HepG2 (cell line): ENCODE data around the gene SHE. TPM values are rescaled to one million over a fixed set of nuclear protein-coding genes. Genes with fewer than 3 reads are reported as not detected.

Experiments used
- ATAC-seq: fragments of 200-7000 bp; cut with Tn5 transposase; 3 replicates; pipeline ENCODE4 v1.9.1; 2020; ENCODE audit warnings: mild to moderate bottlenecking, moderate library complexity
- BruUV-seq: library from RNA; stranded (reverse); fragments of 400-500 nt; replicated peaks from 2 replicates; lab custom pipeline; 2021; lab: Mats Ljungman, UMichigan
- CTCF ChIA-PET: fragments of 300-600 bp; formaldehyde crosslinking; extraction: SDS; loops from one replicate; lab custom pipeline; 2021; ENCODE audit warnings: low total read pairs, inconsistent platforms, low intra/inter-chr PET ratio; lab: Yijun Ruan, JAX
- POLR2A ChIA-PET: fragments of 350-600 bp; sonication (Branson Sonifier 250); formaldehyde crosslinking; loops from one replicate; lab custom pipeline; 2020; ENCODE audit warnings: antibody characterized with exemption, inconsistent platforms; lab: Yijun Ruan, JAX
- DNase-seq: peaks from one replicate; pipeline ENCODE4 v3.0.0-alpha.2; 2015; ENCODE audit warnings: low spot score
- FAIRE-seq: peaks from 3 replicates; lab custom pipeline; 2011; peaks lifted over from hg19 to GRCh38; lab: Jason Lieb, UNC
- H2AFZ ChIP-seq: one replicate; pipeline ENCODE4 v1.6.1; 2011; ENCODE audit warnings: low read length, inconsistent platforms
- H3K27ac ChIP-seq: fragments of 300-600 bp; 3 replicates; pipeline ENCODE4 v1.8.0; 2011; ENCODE audit warnings: mixed run types, mild to moderate bottlenecking, mixed read lengths, low read length, inconsistent platforms; ENCODE audit not compliant: insufficient read depth; ENCODE audit errors: extremely low read length
- H3K27me3 ChIP-seq, 2 experiments: fragments of 200-600 bp in 1 of 2; 2 replicates in 1 of 2; 3 replicates in 1 of 2; pipeline versions ENCODE4 v1.6.0 to v1.8.0; 2011; ENCODE audit warnings: low read length in 2 of 2, mild to moderate bottlenecking in 2 of 2, moderate library complexity in 2 of 2, inconsistent platforms in 1 of 2; ENCODE audit not compliant: insufficient read depth in 2 of 2, control insufficient read depth in 1 of 2
- H3K36me3 ChIP-seq, 2 experiments: fragments of 200-600 bp in 1 of 2; replicated peaks in 1 of 2; 2 replicates in 1 of 2; 3 replicates in 1 of 2; pipeline versions ENCODE4 v1.5.1 to v1.8.0; 2011; ENCODE audit warnings: low read length in 2 of 2, inconsistent platforms in 1 of 2; ENCODE audit not compliant: insufficient read depth in 2 of 2, control insufficient read depth in 1 of 2
- H3K4me1 ChIP-seq: 2 replicates; pipeline ENCODE4 v1.5.1; 2012; ENCODE audit warnings: low read length, inconsistent platforms; ENCODE audit not compliant: insufficient read depth
- H3K4me2 ChIP-seq: 2 replicates; pipeline ENCODE4 v1.6.0; 2011; ENCODE audit warnings: low read depth, low read length, inconsistent platforms
- H3K4me3 ChIP-seq, 3 experiments: fragments of 200-600 bp in 1 of 3; sonication (generic), shearing (Covaris generic) in 1 of 3; replicated peaks in 1 of 3; 2 replicates each; pipeline ENCODE4 v1.5.1; 2011 to 2016; ENCODE audit warnings: low read length in 3 of 3, inconsistent platforms in 2 of 3, low read depth in 2 of 3, mild to moderate bottlenecking in 2 of 3, control low read depth in 1 of 3, mixed read lengths in 1 of 3; ENCODE audit not compliant: insufficient read depth in 1 of 3
- H3K79me2 ChIP-seq: one replicate; pipeline ENCODE4 v1.6.1; 2011; ENCODE audit warnings: low read length, inconsistent platforms; ENCODE audit not compliant: insufficient read depth
- H3K9ac ChIP-seq: 2 replicates; pipeline ENCODE4 v1.6.0; 2011; ENCODE audit warnings: mild to moderate bottlenecking, low read depth, low read length, inconsistent platforms; ENCODE audit not compliant: insufficient read depth
- H3K9me3 ChIP-seq: 2 replicates; pipeline ENCODE4 v1.5.1; 2012; ENCODE audit warnings: mild to moderate bottlenecking, low read length
- H4K20me1 ChIP-seq: 2 replicates; pipeline ENCODE4 v1.6.0; 2011; ENCODE audit warnings: inconsistent platforms, mild to moderate bottlenecking, low read length, moderate library complexity; ENCODE audit not compliant: insufficient read depth
- TAF15 ChIP-seq: fragments of 200-400 bp; formaldehyde crosslinking; IDR thresholded peaks from one replicate; pipeline ENCODE4 v1.6.1; 2018; ENCODE audit warnings: mild to moderate bottlenecking, low read depth, low read length; ENCODE audit not compliant: poor library complexity, severe bottlenecking
- TRIM22 ChIP-seq: fragments of 450-650 bp; IDR thresholded peaks from 2 replicates; pipeline ENCODE4 v1.6.1; 2017
- ZBTB2 ChIP-seq: sonication (generic); formaldehyde crosslinking; IDR thresholded peaks from 2 replicates; pipeline ENCODE4 v1.8.0; 2022; ENCODE audit warnings: low read depth, missing genetic modification reagents
- ZNF547 ChIP-seq: sonication (generic); formaldehyde crosslinking; IDR thresholded peaks from 2 replicates; pipeline ENCODE4 v1.5.1; 2020; ENCODE audit warnings: mild to moderate bottlenecking, missing genetic modification reagents
- WGBS: methylation state at CpG from one replicate; pipeline ENCODE4 v1.1.6; 2017; ENCODE audit warnings: low lambda C conversion rate; 5-methylcytosine and 5-hydroxymethylcytosine counted together
- in situ Hi-C: cut with HindIII; loops from 2 replicates; pipeline ENCODE4 v1.10.0; 2017; ENCODE audit warnings: low pct_unique_long_range_greater_than_20kb; ENCODE audit not compliant: extremely low pct_ligation_motif_present
- intact Hi-C: fragments of 100-400 bp; cut with micrococcal nuclease; formaldehyde crosslinking; loops from one replicate; pipeline ENCODE4 v1.10.0; 2022; ENCODE audit not compliant: unreplicated experiment
- polyA plus RNA-seq, 8 experiments: library from polyadenylated mRNA; depleted of rRNA in 3 of 8; stranded (reverse) in 7 of 8; unstranded in 1 of 8; fragments of >200 nt; fragmentation: Illumina TruSeq in 4 of 8; extraction: Trizol in 4 of 8; gene quantifications; 2 replicates each; pipeline versions ENCODE4 v1.2.1 to v1.2.3, GENCODE V29; 2011 to 2016; ENCODE audit warnings: low read depth in 4 of 8, missing spikeins in 1 of 8, mixed read lengths in 1 of 8; ENCODE audit not compliant: insufficient read depth in 1 of 8
- total RNA-seq, 5 experiments: library from RNA; depleted of rRNA; stranded (reverse); fragments of >200 nt; fragmentation: Illumina TruSeq; extraction: Trizol; gene quantifications; 2 replicates each; pipeline ENCODE4 v1.2.3, GENCODE V29; 2016; ENCODE audit warnings: low read depth in 1 of 5

Gene SHE
- total and polyA plus RNA-seq, 2 of the 13 experiments (the other 11 are each of a cell fraction or from before 2014, with no cell fraction given), result not detected

GRCh38 chr1:154430903-154431302 lies 71.3 kb downstream of the SHE start:
- no peak for TF ChIP-seq TRIM22
- TF ChIP-seq TAF15, result no peak
- no peak for TF ChIP-seq ZNF547
- no peak for TF ChIP-seq ZBTB2 (CRISPR knock-in tag)
- TF ChIP-seq, all 625 proteins: peak for 0
- ChIA-PET CTCF (no interaction called here), POLR2A (interaction anchor here (1.2 kb wide), 1 partner anchor 9 kb away, joined by 3 read pairs; no protein-coding TSS in a partner anchor)
- in situ Hi-C loops (no loop called here), intact Hi-C loops (no loop called here)
- H4K20me1 ChIP-seq, result no peaks in the 10 kb centered on the region
- H2AFZ ChIP-seq, result no peak overlapping the region
- WGBS, result 93% methylated on average over 11 of the region's 11 CpGs
- no peak for FAIRE-seq
- H3K27me3 ChIP-seq, result no peaks in the 10 kb centered on the region
- no peak overlapping the region for H3K27ac ChIP-seq
- no peak overlapping the region for H3K4me2 ChIP-seq
- H3K4me3 ChIP-seq, result no peak overlapping the region
- H3K79me2 ChIP-seq, result no peaks in the 10 kb centered on the region
- DNase-seq, result no peak
- no peaks in the 10 kb centered on the region; a peak in 2 of 5 replicates for H3K36me3 ChIP-seq
- no peaks in the 10 kb centered on the region for H3K9me3 ChIP-seq
- H3K4me1 ChIP-seq, result peaks cover 26% of the 10 kb centered on the region
- no peak for ATAC-seq
- no peak overlapping the region for H3K9ac ChIP-seq
- no TSS peak for BruUV-seq
